NB4 (cell line): ENCODE measurements around the gene FXYD2.

ENCODE experiments used
- CTCF ChIP-seq: IDR thresholded peaks from one replicate; pipeline ENCODE4 v1.5.1; 2012; ENCODE audit warnings: low read depth, low read length
- MAX ChIP-seq: IDR thresholded peaks from 2 replicates; pipeline ENCODE4 v1.6.1; 2011; ENCODE audit warnings: low read depth, low read length
- MYC ChIP-seq: IDR thresholded peaks from 2 replicates; pipeline ENCODE4 v1.6.1; 2011; ENCODE audit warnings: low read depth, low read length
- POLR2A ChIP-seq: IDR thresholded peaks from 2 replicates; pipeline ENCODE4 v1.6.1; 2011; ENCODE audit warnings: mild to moderate bottlenecking; ENCODE audit not compliant: insufficient read length; ENCODE audit errors: extremely low read depth

GRCh38 chr11:117849781-117850414 is 25.4 kb upstream of the FXYD2 start:
- no peak for TF ChIP-seq CTCF
- TF ChIP-seq POLR2A: no peak
- no peak for TF ChIP-seq MAX
- no peak for TF ChIP-seq MYC
